Vagina (tissue), 2 donors: ENCODE measurements around the gene CD47. TPM values are rescaled to one million over a fixed set of nuclear protein-coding genes. Genes with fewer than 3 reads are reported as not detected.

Source experiments
- DNase-seq, 2 donors: peaks; one replicate each; pipeline ENCODE4 v3.0.0-alpha.2; 2017; ENCODE audit errors: extremely low spot score in 2 of 2
- H3K27ac ChIP-seq: fragments of 200-600 bp; sonication (generic); one replicate; pipeline ENCODE4 v1.5.1; 2019
- H3K27me3 ChIP-seq: fragments of 200-600 bp; sonication (generic); one replicate; pipeline ENCODE4 v1.5.1; 2019
- H3K36me3 ChIP-seq, 2 donors: fragments of 200-600 bp; sonication (generic); one replicate each; pipeline ENCODE4 v1.5.1; 2017 to 2019
- H3K4me1 ChIP-seq: fragments of 200-600 bp; sonication (generic); one replicate; pipeline ENCODE4 v1.5.1; 2019
- H3K4me3 ChIP-seq, 2 donors: fragments of 200-600 bp; sonication (generic); 1 replicate in 1 of 2; 2 replicates in 1 of 2; pipeline ENCODE4 v1.5.1; 2016 to 2019
- H3K9me3 ChIP-seq: fragments of 200-600 bp; sonication (generic); one replicate; pipeline ENCODE4 v1.5.1; 2019
- POLR2A ChIP-seq, 2 donors: fragments of 450-650 bp; IDR thresholded peaks; one replicate each; pipeline ENCODE4 v1.6.1; 2017; ENCODE audit warnings: antibody characterized with exemption in 2 of 2, mild to moderate bottlenecking in 2 of 2, moderate library complexity in 2 of 2
- POLR2AphosphoS5 ChIP-seq, 2 donors: sonication (generic); formaldehyde crosslinking; IDR thresholded peaks; one replicate each; pipeline ENCODE4 v1.9.0; 2017; ENCODE audit warnings: antibody characterized with exemption in 2 of 2, mild to moderate bottlenecking in 2 of 2, low read depth in 1 of 2; ENCODE audit not compliant: insufficient read depth in 1 of 2
- intact Hi-C: fragments of 100-400 bp; cut with DNase I; formaldehyde crosslinking; loops from one replicate; pipeline ENCODE4 v1.15.1; 2023
- total RNA-seq: library from RNA; depleted of rRNA; stranded (reverse); fragments of >200 nt; gene quantifications from one replicate; pipeline ENCODE4 v1.2.3, GENCODE V29; 2016
- TF ChIP-seq, protein P1 (sequence below), 3 experiments: fragments of 450-650 bp in 2 of 3; fragments of 200-600 bp in 1 of 3; sonication (generic) in 1 of 3; IDR thresholded peaks; one replicate each; pipeline ENCODE4 v1.5.1; 2017 to 2019; ENCODE audit warnings: antibody characterized with exemption in 3 of 3, mild to moderate bottlenecking in 2 of 3, moderate library complexity in 2 of 3

CD47 gene
- total RNA-seq, 1 donor from 2014 or later = 51.3 TPM

DNA sequence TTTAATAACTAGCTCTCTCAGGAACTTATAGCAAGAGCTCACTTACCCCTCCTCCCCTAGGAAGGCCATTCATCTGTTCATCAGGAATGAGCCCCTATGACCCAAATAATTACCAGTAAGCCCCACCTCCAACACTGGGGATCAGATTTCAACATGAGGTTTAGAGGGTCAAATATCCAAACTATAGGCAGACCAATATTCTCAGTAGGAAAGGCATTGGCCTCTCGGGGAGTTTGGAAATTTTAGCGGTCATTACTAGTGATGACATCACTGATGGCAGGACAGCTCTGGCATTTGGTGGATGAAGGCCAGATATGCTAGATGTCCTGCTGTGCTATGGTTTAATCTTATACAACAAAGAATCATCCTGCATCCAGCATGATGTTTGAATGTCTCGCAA, 15.2 kb upstream of the CD47 start:
- no peak overlapping the region for H3K27ac ChIP-seq
- H3K4me1 ChIP-seq = no peaks in the 10 kb centered on the region
- intact Hi-C loops = no loop called here
- no peaks in the 10 kb centered on the region for H3K9me3 ChIP-seq
- H3K27me3 ChIP-seq = no peaks in the 10 kb centered on the region
- no peaks in the 10 kb centered on the region for H3K36me3 ChIP-seq
- no peak for TF ChIP-seq POLR2A (IDR thresholded peaks at IDR 0.05)
- TF ChIP-seq, protein P1, sequence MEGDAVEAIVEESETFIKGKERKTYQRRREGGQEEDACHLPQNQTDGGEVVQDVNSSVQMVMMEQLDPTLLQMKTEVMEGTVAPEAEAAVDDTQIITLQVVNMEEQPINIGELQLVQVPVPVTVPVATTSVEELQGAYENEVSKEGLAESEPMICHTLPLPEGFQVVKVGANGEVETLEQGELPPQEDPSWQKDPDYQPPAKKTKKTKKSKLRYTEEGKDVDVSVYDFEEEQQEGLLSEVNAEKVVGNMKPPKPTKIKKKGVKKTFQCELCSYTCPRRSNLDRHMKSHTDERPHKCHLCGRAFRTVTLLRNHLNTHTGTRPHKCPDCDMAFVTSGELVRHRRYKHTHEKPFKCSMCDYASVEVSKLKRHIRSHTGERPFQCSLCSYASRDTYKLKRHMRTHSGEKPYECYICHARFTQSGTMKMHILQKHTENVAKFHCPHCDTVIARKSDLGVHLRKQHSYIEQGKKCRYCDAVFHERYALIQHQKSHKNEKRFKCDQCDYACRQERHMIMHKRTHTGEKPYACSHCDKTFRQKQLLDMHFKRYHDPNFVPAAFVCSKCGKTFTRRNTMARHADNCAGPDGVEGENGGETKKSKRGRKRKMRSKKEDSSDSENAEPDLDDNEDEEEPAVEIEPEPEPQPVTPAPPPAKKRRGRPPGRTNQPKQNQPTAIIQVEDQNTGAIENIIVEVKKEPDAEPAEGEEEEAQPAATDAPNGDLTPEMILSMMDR (IDR thresholded peaks at IDR 0.05) = no peak
- TF ChIP-seq POLR2AphosphoS5 (IDR thresholded peaks at IDR 0.05; ENCODE audit: insufficient read depth in 1 of 2, low read depth in 1 of 2) = no peak
- no peak for DNase-seq
- H3K4me3 ChIP-seq = no peak overlapping the region

DNA sequence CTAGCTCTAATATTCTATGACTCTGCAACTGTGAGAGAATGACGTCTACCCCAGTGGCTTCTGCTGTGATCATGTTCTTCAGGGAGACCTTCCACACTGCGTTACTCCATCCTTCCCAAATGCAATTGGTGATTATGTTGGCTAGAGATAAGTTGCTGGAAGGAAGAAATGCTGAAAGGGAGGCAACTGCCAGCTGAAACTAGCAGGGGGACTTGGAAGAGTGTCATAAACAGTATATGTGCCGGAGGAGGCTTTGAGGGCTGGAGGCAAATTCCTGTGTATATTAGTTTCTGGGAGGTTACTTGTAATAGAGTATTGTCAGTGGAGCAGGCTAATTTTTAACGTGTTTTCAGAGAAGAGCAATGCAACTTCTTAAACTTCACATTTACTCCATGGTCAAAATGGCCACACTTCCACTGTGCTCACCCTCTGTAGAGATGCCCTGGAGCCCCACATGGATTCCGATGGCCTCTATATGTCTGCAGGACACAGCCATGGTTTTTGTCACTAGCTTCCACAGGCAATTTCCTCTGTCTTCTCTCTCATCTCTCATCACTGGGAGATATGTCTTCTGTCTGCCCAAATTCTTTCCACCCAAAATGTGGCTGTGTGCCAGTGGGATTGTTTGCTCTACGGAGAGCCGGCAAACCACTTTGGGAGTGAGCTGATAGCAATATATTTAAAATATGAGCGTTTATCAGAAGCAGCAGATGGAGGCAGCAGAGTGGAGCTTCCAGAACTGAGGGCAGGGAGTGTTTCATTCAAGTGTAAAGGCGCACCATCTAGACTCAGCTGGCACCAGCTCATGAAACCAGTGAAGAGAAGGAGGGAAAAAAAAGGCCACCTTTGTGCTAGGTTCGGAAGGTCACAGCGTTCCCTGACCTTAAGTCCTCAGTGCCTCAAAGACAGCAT, 13.3 kb upstream of the CD47 start:
- intact Hi-C loops = no loop called here
- TF ChIP-seq, protein P1 (IDR thresholded peaks at IDR 0.05) = no peak
- TF ChIP-seq POLR2AphosphoS5 (IDR thresholded peaks at IDR 0.05; ENCODE audit: insufficient read depth in 1 of 2, low read depth in 1 of 2) (no peak), POLR2A (IDR thresholded peaks at IDR 0.05) (no peak)
- Histone ChIP-seq H3K4me1 (no peaks in the 10 kb centered on the region), H3K4me3 (no peak overlapping the region), H3K27me3 (no peaks in the 10 kb centered on the region), H3K9me3 (no peaks in the 10 kb centered on the region), H3K27ac (no peak overlapping the region), H3K36me3 (no peaks in the 10 kb centered on the region)
- no peak for DNase-seq

DNA sequence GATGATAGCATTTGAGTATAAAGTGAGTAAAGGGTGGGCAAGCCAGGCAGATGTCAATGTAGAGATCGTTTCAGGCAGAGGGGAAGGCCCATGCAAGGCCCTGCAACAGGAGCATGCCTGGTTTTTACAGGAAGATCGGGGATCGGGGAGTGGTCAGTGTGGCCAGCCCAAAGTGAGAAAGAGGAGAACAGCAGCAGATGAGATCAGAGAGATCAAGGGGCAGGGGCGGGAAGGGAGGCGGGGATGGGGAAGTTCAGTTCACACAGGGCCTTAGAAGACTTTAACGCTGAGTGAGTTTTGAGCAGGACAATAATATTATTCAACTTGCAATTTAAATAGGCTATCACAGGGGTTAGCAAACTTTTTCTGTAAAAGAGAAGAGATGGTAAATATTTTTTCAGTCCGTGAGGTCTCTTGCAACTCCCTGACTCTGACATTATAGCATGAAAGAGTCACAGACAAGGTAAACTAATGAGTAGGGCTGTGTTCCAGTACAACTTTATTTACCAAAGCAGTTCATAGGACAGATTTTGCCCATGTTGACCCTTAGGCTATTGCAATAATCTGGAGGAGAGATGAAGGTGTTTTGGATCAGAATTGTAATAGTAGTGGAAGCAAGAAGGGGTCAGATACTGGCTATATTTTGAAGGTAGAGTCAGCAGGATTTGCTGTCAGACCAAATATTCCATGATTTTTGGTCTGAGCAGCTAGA, 12.4 kb upstream of the CD47 start:
- Histone ChIP-seq H3K9me3 (no peaks in the 10 kb centered on the region), H3K27ac (no peak overlapping the region), H3K36me3 (no peaks in the 10 kb centered on the region), H3K4me1 (no peaks in the 10 kb centered on the region), H3K27me3 (no peaks in the 10 kb centered on the region), H3K4me3 (no peak overlapping the region)
- TF ChIP-seq POLR2AphosphoS5 (IDR thresholded peaks at IDR 0.05; ENCODE audit: insufficient read depth in 1 of 2, low read depth in 1 of 2) = no peak
- TF ChIP-seq POLR2A (IDR thresholded peaks at IDR 0.05) = no peak
- TF ChIP-seq, protein P1 (IDR thresholded peaks at IDR 0.05) = no peak
- DNase-seq = no peak
- intact Hi-C loops = no loop called here

DNA sequence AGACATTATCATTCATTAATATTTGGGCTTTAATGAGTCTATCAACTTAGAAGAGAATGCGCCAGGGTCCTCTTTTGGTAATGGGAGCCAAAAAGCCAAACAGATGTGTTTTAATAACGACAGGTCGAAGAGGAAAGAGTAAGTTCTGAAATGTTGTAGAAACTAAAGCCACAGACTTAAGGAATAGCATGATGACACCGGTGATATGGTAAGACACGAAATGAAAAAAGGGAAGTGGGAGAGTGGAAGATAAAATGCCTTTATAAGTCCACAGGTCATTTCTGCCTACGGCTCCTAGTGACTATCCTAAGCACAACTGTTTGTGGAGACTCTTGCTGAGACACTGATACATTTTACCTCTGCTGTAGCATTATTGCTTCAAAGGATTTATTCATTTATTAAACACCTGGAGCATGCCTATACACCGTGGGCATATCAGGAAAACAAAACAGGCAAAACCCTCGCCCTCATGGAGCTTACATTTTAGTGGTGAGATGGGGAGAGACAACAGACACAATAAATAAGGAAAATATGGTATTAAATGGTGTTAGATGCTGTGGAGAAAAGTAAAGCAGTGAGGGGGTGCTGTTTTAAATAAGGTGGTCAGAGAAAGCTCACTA, 11.7 kb upstream of the CD47 start:
- H3K27ac ChIP-seq = no peak overlapping the region
- H3K9me3 ChIP-seq = no peaks in the 10 kb centered on the region
- TF ChIP-seq POLR2AphosphoS5 (IDR thresholded peaks at IDR 0.05; ENCODE audit: insufficient read depth in 1 of 2, low read depth in 1 of 2) (no peak), POLR2A (IDR thresholded peaks at IDR 0.05) (no peak)
- TF ChIP-seq, protein P1 (IDR thresholded peaks at IDR 0.05) = no peak
- no peaks in the 10 kb centered on the region for H3K36me3 ChIP-seq
- no peak for DNase-seq
- H3K4me1 ChIP-seq = no peaks in the 10 kb centered on the region
- H3K4me3 ChIP-seq = no peak overlapping the region
- intact Hi-C loops = no loop called here
- no peaks in the 10 kb centered on the region for H3K27me3 ChIP-seq
